ENCODE measurements around the gene DISP2.

The DISP2 gene

GRCh38 chr15:40357723-40358470 is at the start of gene DISP2:
DISP2 (plus strand) TSS chr15:40358219; CDS start chr15:40358322, 103 bp downstream.
- peak; percentile 75 for DNase-seq

GRCh38 chr15:40309344-40309862 is 48.6 kb upstream of the DISP2 start:
- no peak for DNase-seq

GRCh38 chr15:40310001-40310959 is 47.7 kb upstream of the DISP2 start:
- DNase-seq: no peak

- DNase-seq: no peak
Measured at GRCh38 chr15:40310993-40311392, 47.0 kb upstream of the DISP2 start.

- no peak for DNase-seq
Measured at GRCh38 chr15:40312370-40313158, 45.5 kb upstream of the DISP2 start.

GRCh38 chr15:40313531-40314398 is 44.3 kb upstream of the DISP2 start:
- no peak for DNase-seq

- DNase-seq: peak; percentile 68
Measured at GRCh38 chr15:40314723-40315276, 43.2 kb upstream of the DISP2 start.

GRCh38 chr15:40316931-40317330 is 41.1 kb upstream of the DISP2 start:
- DNase-seq: no peak

- no peak for DNase-seq
Measured at GRCh38 chr15:40317580-40317979, 40.4 kb upstream of the DISP2 start.

- no peak for DNase-seq
Measured at GRCh38 chr15:40320409-40320808, 37.6 kb upstream of the DISP2 start.

- peak; percentile 59 for DNase-seq
Measured at GRCh38 chr15:40320931-40321371, 37.1 kb upstream of the DISP2 start.

- DNase-seq: no peak
Measured at GRCh38 chr15:40322531-40323238, 35.3 kb upstream of the DISP2 start.

GRCh38 chr15:40323239-40323952 is 34.6 kb upstream of the DISP2 start, which contains the start of gene INAFM2:
INAFM2 (plus strand) TSS chr15:40323692; CDS start chr15:40324056, 364 bp downstream.
- peak; percentile 92 for DNase-seq

GRCh38 chr15:40323953-40324937 is 33.8 kb upstream of the DISP2 start:
- no peak for DNase-seq

GRCh38 chr15:40325188-40325587 is 32.8 kb upstream of the DISP2 start:
- DNase-seq: no peak

- no peak for DNase-seq
Measured at GRCh38 chr15:40325700-40326099, 32.3 kb upstream of the DISP2 start.

- no peak for DNase-seq
Measured at GRCh38 chr15:40327457-40327856, 30.6 kb upstream of the DISP2 start.

- no peak for DNase-seq
Measured at GRCh38 chr15:40328176-40328575, 29.8 kb upstream of the DISP2 start.

GRCh38 chr15:40328751-40329150 is 29.3 kb upstream of the DISP2 start:
- DNase-seq: no peak
